C4-2B (cell line): ENCODE measurements around the gene SIRT7.

Source experiments
- ZFX ChIP-seq: fragments of 450-650 bp; IDR thresholded peaks from 2 replicates; pipeline ENCODE4 v1.6.1; 2017
- TF ChIP-seq, protein P1 (sequence below): fragments of 450-650 bp; conservative IDR thresholded peaks from 2 replicates; pipeline ENCODE4 v1.5.1; 2017; ENCODE audit warnings: mild to moderate bottlenecking

DNA sequence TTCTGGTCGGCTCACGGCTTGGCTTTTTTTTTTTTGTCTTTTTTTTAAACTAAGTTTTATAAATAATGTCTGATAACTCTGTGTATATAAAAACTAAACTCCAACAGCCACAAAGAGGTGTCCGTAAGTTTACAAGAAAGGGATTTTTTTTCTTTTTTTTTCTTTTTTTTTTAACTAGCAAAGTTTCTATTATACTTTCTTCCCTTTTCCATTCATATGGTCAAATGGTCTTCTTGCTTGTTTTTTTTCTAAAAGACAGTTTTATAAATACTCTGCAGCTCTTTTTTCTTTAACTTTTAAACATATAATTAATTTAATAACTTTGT lies 3.5 kb upstream of the SIRT7 start:
- TF ChIP-seq, protein P1, sequence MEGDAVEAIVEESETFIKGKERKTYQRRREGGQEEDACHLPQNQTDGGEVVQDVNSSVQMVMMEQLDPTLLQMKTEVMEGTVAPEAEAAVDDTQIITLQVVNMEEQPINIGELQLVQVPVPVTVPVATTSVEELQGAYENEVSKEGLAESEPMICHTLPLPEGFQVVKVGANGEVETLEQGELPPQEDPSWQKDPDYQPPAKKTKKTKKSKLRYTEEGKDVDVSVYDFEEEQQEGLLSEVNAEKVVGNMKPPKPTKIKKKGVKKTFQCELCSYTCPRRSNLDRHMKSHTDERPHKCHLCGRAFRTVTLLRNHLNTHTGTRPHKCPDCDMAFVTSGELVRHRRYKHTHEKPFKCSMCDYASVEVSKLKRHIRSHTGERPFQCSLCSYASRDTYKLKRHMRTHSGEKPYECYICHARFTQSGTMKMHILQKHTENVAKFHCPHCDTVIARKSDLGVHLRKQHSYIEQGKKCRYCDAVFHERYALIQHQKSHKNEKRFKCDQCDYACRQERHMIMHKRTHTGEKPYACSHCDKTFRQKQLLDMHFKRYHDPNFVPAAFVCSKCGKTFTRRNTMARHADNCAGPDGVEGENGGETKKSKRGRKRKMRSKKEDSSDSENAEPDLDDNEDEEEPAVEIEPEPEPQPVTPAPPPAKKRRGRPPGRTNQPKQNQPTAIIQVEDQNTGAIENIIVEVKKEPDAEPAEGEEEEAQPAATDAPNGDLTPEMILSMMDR, result no peak
- TF ChIP-seq ZFX, result no peak
